GM21367 (cell line): ENCODE measurements around the gene A3GALT2.

Experiments used
- ATAC-seq: cut with Tn5 transposase; IDR thresholded peaks from one replicate; pipeline ENCODE4 v1.9.1; 2021; ENCODE audit not compliant: unreplicated experiment

The A3GALT2 gene

DNA sequence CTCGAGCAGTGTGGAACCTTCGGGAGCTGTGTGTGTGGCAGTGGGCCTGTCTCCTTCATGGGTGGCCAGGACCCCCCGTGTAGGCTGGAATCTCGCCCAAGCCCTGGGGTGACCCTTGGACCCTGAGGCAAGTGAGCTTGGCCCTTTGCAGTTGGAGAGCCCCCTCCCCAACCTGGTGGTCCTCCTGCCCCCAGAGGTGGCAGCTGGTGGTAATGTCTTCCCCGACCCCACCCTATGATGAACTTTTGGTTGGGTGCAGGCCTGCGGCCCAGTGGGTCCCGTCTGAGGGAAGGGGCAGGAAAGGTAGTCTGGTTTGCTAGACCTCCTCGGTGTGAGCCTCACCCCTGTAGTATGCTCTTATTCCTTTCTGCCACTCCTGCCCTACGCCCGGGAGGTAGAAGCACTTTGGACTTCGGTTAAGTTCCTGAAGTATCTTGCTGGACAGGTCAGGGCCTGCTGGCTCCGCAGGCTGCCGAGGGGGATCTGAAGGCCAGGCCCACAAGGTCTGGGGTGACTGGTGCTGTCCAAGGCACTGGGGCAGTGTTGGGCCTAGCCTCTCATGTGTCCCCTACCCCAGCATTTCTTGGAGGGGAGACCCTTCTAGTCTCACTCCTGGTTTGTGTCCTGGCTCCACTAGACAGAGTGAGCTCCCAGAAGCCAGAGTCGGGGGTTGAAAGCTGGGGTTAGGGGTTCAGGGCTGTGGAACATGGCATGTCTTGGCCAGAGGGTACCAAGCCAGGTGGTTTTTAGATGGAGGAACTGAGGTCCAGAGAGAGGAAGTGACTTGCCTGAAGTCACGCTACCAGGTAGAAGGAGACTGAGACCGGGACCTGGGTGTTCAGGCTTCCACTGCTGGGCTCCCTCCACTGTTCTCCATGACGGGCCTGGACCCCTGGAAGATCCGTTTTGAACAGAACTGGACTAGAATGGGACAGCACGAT lies 62.9 kb downstream of the A3GALT2 start:
- ATAC-seq: no peak

DNA sequence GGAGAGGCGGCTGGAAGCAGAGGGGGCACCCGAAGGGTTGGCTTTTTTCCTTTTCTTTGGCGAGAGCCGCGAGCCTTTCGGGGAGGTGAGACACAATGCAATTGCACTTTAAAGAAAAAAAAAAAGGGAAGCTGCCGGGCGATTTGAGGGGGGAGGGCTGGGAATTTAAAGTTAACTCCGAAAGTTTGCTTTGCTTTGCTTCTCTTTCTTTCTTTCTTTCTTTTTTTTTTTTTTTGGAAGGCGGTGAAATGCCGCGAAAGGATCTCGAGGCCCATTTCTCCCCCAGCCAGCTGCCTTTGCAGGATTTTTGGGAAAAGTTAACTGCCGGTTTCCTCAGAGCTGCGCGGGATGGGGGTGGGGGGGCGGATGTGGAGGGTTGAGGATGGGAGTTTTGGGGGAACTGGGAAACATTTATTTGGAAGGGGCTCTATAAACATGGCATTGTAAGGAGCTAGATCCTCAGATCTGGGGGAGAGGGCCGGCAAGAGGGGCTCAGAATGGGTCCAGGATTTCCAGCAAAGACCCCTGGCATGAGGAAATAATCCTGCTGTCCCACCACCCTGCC lies 63.6 kb downstream of the A3GALT2 start:
- no peak for ATAC-seq
